Adrenal gland (tissue), 12 donors: Measurements from ENCODE around the gene NXNL2. TPM values are rescaled to one million over a fixed set of nuclear protein-coding genes. Genes with fewer than 3 reads are reported as not detected.
A peak's percentile ranks its signal among the peaks of the same experiment; 100 is the strongest.

ENCODE experiments used
- DNase-seq, 7 donors: peaks; one replicate each; pipeline ENCODE4 v3.0.0-alpha.2; 2019 to 2020
- H3K27ac ChIP-seq, 5 donors: fragments of 200-600 bp; sonication (generic) in 4 of 5; 1 replicate in 3 of 5; 2 replicates in 2 of 5; pipeline versions ENCODE4 v1.5.1 to v1.8.0; 2016 to 2020; ENCODE audit warnings: mild to moderate bottlenecking in 1 of 5
- H3K27me3 ChIP-seq: fragments of 200-600 bp; 2 replicates; pipeline ENCODE4 v1.8.0; 2021
- H3K36me3 ChIP-seq, 2 donors: fragments of 200-600 bp; replicated peaks in 1 of 2; 1 replicate in 1 of 2; 2 replicates in 1 of 2; pipeline versions ENCODE4 v1.5.1 to v1.8.0; 2018 to 2022
- H3K4me1 ChIP-seq, 2 donors: fragments of 200-600 bp; replicated peaks in 1 of 2; 1 replicate in 1 of 2; 2 replicates in 1 of 2; pipeline versions ENCODE4 v1.5.1 to v1.8.0; 2018 to 2021
- H3K4me3 ChIP-seq, 4 donors: fragments of 200-600 bp; sonication (generic) in 3 of 4; one replicate each; pipeline ENCODE4 v1.5.1; 2016 to 2018
- H3K9me3 ChIP-seq, 3 donors: fragments of 200-600 bp; sonication (generic) in 1 of 3; replicated peaks in 1 of 3; 1 replicate in 2 of 3; 2 replicates in 1 of 3; pipeline versions ENCODE4 v1.5.1 to v1.8.0; 2016 to 2021
- POLR2A ChIP-seq, 2 donors: fragments of 450-650 bp; IDR thresholded peaks; one replicate each; pipeline ENCODE4 v1.6.1; 2017; ENCODE audit warnings: antibody characterized with exemption in 2 of 2, mild to moderate bottlenecking in 2 of 2, moderate library complexity in 1 of 2
- WGBS, 4 donors: extraction: QIAGEN DNeasy Blood & Tissue Kit in 2 of 4; methylation state at CpG; one replicate each; pipeline versions ENCODE4 v1.1.5 to v1.1.7; 2013 to 2017; 5-methylcytosine and 5-hydroxymethylcytosine counted together
- intact Hi-C, 2 donors: fragments of 100-400 bp; cut with DNase I; formaldehyde crosslinking; loops; one replicate each; pipeline versions ENCODE4 v1.14.1 to v1.15.0; 2022 to 2023
- polyA plus RNA-seq, 3 donors: library from polyadenylated mRNA; stranded (reverse); fragments of 200-250 nt in 2 of 3; fragments of 350-450 nt in 1 of 3; fragmentation: Illumina TruSeq in 1 of 3; extraction: RNeasy Lipid Tissue Mini Kit (QIAGEN cat#74804) in 1 of 3; gene quantifications; one replicate each; pipeline ENCODE4 v1.2.3, GENCODE V29; 2013 to 2014
- total RNA-seq, 9 donors: library from RNA; depleted of rRNA in 4 of 9; stranded (reverse); fragments of >200 nt in 4 of 9; fragments of 120-200 nt in 1 of 9; fragmentation: NEBNext Ultra II Directional in 1 of 9; extraction: Animal tissue kit (Norgen Biotek cat#: 25700) in 1 of 9; gene quantifications; one replicate each; pipeline versions ENCODE4 v1.1.0 to v1.2.4, GENCODE V29; 2013 to 2023
- TF ChIP-seq, protein P1 (sequence below), 6 experiments: fragments of 450-650 bp in 4 of 6; fragments of 200-600 bp in 2 of 6; sonication (generic) in 1 of 6; IDR thresholded peaks; 1 replicate in 5 of 6; 2 replicates in 1 of 6; pipeline versions ENCODE4 v1.5.1 to v1.8.0; 2016 to 2021; ENCODE audit warnings: antibody characterized with exemption in 6 of 6, mild to moderate bottlenecking in 2 of 6, moderate library complexity in 1 of 6
- donor health status: healthy with polysubstance abuse.
- donor health status: Bipolar disorder and iron deficiency.
- donor health status: DM: yes; HTN: yes; CAD: no.
- donor health status: DM: no; HTN: no; CAD: no.
- donor health status: DM: no; HTN: no; CAD: no.
- donor health status: DM: yes; HTN: yes; CAD: no.

The NXNL2 gene
- total and polyA plus RNA-seq, 12 donors: 0.20 to 0.57 (median 0.41) TPM; not detected in 8

DNA sequence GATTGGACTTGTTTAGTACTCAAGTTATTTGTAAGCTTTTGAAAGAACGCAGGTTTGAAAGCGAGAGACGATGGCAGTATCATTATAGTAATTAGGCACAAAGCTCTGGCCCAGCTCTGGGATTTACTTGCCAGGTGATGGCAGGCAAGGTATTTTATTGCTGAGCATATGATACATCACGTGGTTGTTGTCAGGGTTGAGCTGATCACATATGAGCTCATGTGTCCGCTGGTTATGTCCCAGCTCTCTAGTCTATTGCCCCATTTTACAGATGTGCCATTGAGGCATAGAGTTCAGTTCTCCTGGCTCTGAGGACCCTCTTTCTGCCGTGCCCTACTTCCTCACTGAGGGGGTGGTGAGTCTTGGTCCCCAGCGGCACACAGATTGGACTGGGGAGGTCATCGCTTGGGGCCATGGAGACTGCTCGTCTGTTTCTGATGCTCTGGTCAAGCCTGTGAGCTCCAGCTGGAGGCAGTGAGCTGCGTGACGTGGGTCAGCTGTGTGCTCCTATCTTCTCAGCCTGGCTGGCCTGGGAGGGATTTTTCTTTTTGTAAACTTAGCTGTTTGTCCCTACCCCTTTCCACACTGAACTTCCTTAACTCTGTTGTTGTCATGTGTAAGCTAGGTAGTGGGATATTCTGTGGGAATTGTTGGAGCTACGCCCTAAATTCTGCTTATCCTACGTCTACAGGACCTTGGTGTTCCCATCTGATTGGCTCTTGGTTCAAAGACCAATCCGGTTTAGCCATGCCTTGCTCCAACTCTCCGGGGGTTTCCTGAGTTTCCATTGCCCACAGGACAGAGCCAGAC lies 2.2 kb downstream of the NXNL2 start:
- Histone ChIP-seq H3K4me3 (no peak overlapping the region), H3K27me3 (peaks cover 5% of the 10 kb centered on the region), H3K4me1 (peaks cover 6 to 9% of the 10 kb centered on the region in 2 donors), H3K27ac (peak overlapping the region in 1 of 5 donors; percentile 32), H3K36me3 (no peaks in the 10 kb centered on the region), H3K9me3 (no peaks in the 10 kb centered on the region)
- intact Hi-C loops: no loop called here
- WGBS, 4 donors: 77 to 79% (median 78%) methylated on average over 15 of the region's 15 CpGs
- TF ChIP-seq, protein P1, sequence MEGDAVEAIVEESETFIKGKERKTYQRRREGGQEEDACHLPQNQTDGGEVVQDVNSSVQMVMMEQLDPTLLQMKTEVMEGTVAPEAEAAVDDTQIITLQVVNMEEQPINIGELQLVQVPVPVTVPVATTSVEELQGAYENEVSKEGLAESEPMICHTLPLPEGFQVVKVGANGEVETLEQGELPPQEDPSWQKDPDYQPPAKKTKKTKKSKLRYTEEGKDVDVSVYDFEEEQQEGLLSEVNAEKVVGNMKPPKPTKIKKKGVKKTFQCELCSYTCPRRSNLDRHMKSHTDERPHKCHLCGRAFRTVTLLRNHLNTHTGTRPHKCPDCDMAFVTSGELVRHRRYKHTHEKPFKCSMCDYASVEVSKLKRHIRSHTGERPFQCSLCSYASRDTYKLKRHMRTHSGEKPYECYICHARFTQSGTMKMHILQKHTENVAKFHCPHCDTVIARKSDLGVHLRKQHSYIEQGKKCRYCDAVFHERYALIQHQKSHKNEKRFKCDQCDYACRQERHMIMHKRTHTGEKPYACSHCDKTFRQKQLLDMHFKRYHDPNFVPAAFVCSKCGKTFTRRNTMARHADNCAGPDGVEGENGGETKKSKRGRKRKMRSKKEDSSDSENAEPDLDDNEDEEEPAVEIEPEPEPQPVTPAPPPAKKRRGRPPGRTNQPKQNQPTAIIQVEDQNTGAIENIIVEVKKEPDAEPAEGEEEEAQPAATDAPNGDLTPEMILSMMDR (IDR thresholded peaks at IDR 0.05): no peak
- no peak for TF ChIP-seq POLR2A (IDR thresholded peaks at IDR 0.05)
- DNase-seq: no peak

DNA sequence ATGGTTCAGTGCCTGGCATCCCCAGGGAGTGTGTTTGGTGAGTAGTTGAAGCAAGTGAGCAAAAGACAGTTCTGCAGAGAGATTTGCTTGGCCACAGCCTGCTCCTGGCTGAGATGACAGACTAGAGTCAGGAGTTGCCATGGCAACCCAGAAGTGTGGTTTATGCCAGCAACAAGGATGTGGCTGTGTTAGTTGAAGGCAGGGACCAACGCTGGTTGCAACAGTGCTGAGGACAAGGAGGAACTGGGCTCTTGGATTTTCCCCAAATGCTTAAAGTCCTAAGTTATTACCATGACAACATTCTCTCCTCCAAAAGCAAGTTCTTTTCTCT lies 2.7 kb downstream of the NXNL2 start:
- 16 to 38% (median 30%) methylated on average over 1 of the region's 1 CpG; no CpG with 5 or more reads in 1 of the 4 donors for WGBS, 4 donors

DNA sequence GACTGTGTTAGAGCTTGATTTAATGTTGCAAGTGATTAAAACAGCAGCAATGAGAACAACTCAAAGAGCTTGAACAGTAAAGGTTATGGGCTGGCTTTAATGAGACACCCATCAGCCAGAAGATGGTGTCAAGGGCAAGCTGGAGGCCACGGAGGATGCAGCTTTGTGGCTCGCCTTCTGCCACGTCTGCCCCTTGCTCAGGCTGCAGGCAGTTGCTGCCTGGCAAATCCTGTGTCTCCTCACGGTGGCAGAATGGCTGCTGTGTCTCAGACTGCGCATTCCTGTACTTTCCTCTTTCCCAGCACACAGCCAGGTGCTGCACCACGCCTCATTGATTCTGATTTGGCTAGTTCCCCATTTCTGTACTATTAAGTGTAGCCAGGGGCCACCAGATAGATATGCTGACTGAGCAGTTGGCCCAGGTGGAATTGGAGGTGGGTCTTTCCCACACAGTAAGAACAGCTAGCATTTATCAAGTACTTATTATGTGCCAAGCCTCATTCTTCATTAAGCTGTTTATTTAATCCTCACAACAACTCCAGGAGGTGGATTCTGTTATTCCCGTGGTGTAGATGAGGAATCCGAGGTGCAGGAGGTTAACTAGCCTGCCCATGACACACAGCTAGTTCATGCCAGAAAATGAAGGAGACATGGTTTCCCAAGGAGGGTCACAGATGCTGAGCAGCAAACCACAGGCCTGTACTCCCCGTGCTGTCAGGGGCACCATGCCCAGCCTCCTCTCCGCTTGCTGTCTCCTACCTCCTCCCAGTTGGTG lies 3.5 kb downstream of the NXNL2 start:
- Histone ChIP-seq H3K36me3 (no peaks in the 10 kb centered on the region), H3K4me3 (no peak overlapping the region), H3K27me3 (peaks cover 5% of the 10 kb centered on the region), H3K4me1 (peaks cover 6 to 9% of the 10 kb centered on the region in 2 donors), H3K9me3 (no peaks in the 10 kb centered on the region), H3K27ac (no peak overlapping the region)
- 74 to 88% (median 82%) methylated on average over 10 of the region's 10 CpGs for WGBS, 4 donors
- intact Hi-C loops: no loop called here
- no peak for DNase-seq
- no peak for TF ChIP-seq POLR2A (IDR thresholded peaks at IDR 0.05)
- TF ChIP-seq, protein P1 (IDR thresholded peaks at IDR 0.05): no peak

More for the DNA sequence above, 2.7 kb downstream of the NXNL2 start:
- intact Hi-C loops: no loop called here
- H3K4me1 ChIP-seq: peaks cover 6 to 9% of the 10 kb centered on the region in 2 donors
- DNase-seq: peak; percentile 39 to 88 (median 59)
- TF ChIP-seq, protein P1 (IDR thresholded peaks at IDR 0.05): no peak
- TF ChIP-seq POLR2A (IDR thresholded peaks at IDR 0.05): no peak
- H3K9me3 ChIP-seq: no peaks in the 10 kb centered on the region
- H3K36me3 ChIP-seq: no peaks in the 10 kb centered on the region
- H3K27me3 ChIP-seq: peaks cover 5% of the 10 kb centered on the region
- peak overlapping the region in 1 of 5 donors; percentile 32 for H3K27ac ChIP-seq
- no peak overlapping the region for H3K4me3 ChIP-seq

DNA sequence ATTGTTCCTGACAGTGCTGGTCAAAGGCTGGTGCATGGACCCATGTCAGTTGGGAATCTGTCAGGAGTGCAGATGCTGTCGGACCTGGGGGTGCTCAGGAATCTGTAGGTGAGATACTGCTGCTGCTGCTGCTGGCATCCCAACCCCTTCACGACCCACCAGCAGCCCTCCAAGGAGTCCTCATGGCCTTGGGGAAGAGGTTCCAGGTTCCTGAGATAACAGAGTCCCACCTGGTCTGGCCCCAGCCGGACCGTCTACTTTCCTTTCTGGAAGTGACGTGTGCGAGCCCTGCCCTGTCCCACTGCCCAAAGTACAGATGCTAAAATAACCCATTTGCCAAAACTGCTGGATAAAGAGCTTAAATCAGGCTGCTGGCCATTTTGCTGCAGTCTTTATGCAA lies 4.3 kb downstream of the NXNL2 start:
- Histone ChIP-seq H3K36me3 (no peaks in the 10 kb centered on the region), H3K9me3 (no peaks in the 10 kb centered on the region), H3K4me3 (no peak overlapping the region), H3K4me1 (peaks cover 6 to 9% of the 10 kb centered on the region in 2 donors), H3K27me3 (peaks cover 5% of the 10 kb centered on the region), H3K27ac (no peak overlapping the region)
- DNase-seq: no peak
- WGBS, 4 donors: 84 to 97% (median 89%) methylated on average over 4 to 6 of the region's 6 CpGs
- intact Hi-C loops: no loop called here
- TF ChIP-seq, protein P1 (IDR thresholded peaks at IDR 0.05): no peak
- TF ChIP-seq POLR2A (IDR thresholded peaks at IDR 0.05): no peak
